HG03108 (cell line): ENCODE results near the gene DBX1.

Experiments
- ATAC-seq: cut with Tn5 transposase; IDR thresholded peaks from one replicate; pipeline ENCODE4 v1.9.1; 2021; ENCODE audit warnings: moderate library complexity; ENCODE audit not compliant: unreplicated experiment

The DBX1 gene

DNA sequence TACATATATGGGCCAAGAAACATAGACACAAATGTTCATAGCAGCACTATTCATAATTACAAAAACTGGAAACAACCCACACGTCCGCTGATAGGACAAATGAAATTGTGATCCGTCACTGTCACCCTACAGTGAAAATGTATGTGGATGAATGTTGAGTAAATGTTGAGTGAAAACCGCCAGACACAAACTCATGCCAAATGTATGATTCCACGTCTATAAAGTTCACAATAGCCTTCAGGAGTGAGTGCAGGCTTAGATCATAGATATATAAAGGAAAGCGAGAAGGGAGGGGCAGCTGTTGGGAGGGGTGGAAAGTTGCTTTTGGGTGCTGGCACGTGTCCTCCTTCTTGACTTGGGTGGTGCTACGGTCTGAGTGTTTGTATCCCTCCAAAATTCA lies 33.6 kb downstream of the DBX1 start:
- no peak for ATAC-seq

DNA sequence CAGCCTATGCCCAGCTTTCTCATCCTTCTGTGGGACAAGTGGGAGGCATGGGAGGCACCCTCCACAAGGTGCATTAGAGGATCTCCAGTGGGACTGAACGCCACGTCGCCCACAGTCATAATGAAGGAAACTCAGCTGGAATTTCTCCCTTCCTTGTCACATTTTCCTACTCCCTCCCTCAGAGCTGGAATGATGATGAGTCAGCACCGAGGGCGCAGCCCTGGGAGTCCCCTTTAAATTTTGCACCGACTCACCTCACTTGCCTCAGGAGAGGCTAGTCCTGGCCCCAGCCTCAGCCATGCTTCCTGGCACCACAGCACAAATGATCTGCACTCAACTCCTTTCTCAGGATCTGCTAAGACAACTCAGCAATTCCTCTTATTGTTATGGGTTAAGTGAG lies 34.3 kb downstream of the DBX1 start:
- ATAC-seq: no peak

DNA sequence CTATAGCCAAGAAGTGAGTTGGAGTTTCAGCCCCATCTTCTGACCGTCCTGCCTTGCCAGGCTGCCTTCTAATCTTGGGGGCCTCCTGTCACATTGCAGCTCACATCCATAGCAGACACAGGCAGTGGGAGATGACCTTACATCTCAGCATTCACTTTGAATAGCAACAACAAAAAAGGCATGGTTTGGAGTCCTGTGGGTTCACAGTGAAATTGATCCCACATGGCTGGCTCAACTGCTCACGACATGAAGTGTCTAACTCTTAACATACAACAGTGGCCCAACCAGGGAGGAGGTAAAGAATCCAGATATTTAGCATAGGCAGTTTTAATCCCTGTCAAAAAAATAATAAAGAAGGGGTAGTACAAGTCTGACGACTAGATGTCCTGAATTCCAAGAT lies 38.1 kb downstream of the DBX1 start:
- no peak for ATAC-seq

DNA sequence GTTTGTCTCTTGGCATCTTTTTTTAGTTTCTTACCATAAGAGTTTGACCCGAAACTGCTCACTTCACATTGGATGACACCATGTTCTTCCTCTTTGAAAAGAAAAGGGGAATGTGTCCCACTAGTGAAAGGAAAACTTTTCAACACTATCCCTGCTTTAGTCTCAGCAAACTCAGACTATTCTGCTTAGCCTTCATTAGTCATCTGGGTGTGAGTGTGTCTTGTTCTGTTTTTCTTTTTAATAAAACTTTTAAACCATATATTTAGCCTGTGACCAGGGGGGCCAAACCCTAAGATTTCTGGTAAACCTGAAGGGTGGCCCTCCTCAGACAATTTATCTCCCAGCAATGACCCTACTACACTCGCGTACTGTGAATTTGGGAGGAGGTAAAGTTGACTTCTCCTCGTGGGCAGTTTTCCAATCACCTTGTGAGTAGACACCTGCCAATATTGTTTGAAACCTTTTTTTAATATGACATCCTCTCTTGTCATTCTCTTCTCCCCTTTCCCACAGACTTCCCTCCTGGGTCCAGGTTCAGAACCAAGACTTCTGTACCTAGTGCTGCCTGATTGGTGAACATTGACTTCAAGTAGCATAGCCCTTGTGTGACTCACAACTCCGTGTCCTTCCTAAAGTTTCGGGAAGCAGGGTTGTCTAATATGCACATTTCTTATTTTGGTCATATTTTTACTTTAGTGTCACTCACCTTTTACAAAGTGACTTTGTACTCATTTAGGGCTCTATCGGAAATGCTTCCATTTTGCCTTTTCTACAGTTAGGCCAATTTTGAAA lies 39.9 kb downstream of the DBX1 start:
- ATAC-seq: no peak

DNA sequence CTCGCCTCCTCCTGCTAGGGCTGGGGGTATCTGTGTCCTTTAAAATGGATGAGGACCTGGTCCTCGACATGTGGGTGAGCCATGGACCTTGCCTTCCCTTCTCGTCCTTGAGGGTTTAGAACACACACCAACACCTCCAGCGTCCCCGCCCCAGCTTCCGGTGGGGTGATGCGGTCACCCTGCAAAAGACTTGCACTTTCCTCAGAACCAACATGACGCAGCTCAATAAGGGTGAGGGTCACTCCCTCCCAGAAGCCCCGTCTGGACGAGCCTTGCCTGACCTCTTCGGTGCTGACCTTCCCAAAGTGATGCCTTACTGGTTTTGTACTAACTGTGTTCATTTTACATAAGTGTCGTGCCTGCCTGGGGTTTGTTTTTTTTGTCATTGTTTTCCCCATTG lies 41.0 kb downstream of the DBX1 start:
- ATAC-seq: no peak

DNA sequence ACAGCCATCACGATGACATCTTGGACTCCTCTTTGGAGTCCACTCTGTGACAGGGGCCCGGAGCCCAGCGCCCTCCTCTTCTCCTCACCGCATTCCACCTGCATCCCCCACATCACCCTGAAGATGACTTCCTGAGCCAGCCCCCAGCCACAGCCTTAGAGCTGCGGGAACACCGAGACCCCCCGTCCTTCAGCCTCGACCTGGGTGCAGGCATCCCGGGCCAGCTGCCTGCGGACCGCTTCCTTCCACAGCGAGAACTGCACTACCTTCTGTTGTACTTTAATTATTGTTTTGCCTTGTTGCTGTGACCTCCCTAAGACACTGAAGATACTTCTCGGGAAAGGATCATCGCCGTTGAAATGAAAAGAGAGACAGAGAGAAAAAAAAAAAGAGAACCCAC lies 42.1 kb downstream of the DBX1 start:
- ATAC-seq: no peak

DNA sequence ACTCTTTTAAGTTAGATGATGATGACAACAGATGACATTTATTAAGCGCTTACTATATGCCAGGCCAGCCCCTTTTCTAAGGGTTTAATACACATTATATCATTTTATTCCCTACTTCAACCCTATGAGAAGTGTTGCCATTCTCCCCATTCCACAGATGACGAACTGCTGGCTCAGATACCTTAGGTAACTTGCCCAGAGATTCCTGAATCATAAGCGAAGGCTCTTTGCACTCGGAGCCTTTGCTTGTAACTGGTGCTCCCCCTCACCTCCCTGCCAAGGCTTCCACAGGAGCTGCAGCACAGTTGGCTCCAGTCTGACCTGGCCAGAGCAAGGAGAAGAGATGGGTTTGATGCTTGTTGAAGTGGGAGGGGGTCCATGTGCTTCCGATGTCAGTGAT lies 43.0 kb downstream of the DBX1 start:
- no peak for ATAC-seq

DNA sequence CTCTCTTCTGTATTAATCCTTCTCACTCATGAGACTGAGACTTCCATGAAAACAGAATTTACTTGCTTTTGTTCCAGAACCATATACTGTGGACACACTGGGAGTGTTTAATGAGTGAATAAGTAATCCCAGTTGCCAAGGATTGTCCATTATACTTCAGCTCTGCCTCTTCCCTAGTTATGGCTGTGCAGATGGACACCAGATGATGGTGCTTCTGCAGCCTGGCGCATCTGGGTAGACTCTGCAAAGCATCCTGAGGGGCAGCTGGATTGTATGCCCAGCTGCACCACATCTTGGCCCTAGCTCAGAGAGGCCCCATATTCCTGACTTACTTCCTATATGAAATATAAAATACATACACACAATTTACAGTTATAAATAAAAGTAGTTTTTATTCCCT lies 43.5 kb downstream of the DBX1 start:
- ATAC-seq: no peak

DNA sequence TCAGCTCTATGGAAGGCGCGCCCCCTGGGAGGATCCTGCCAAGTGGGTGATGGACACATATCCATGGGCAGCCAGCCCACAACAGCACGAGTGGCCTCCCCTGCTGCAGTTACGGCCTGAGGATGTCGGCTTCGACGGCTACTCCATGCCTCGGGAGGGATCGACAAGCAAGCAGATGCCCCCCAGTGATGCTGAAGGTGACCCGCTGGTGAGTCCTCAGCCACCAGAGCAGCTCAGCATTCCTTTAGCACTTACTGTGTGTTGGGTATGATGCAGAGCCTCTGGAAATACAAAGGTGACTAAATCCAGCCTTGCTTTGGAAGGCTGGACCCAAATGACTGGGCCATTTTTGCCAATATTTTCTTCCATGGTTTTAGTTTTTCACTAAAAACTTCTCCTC lies 45.7 kb downstream of the DBX1 start:
- no peak for ATAC-seq

DNA sequence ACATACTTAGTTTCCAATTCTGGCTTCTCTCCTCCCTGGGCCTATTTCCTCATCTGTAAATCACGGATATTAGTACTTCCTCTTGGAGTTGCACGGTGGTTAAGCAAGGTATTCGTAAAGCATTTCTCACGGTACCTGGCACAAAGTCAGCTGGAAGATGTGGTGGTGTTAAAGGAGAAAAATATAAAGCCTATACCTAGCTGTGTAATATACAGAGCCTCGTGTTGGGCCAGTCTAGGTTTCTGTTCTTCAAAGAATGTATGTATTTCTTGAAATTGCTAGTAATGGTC lies 47.2 kb downstream of the DBX1 start:
- no peak for ATAC-seq

DNA sequence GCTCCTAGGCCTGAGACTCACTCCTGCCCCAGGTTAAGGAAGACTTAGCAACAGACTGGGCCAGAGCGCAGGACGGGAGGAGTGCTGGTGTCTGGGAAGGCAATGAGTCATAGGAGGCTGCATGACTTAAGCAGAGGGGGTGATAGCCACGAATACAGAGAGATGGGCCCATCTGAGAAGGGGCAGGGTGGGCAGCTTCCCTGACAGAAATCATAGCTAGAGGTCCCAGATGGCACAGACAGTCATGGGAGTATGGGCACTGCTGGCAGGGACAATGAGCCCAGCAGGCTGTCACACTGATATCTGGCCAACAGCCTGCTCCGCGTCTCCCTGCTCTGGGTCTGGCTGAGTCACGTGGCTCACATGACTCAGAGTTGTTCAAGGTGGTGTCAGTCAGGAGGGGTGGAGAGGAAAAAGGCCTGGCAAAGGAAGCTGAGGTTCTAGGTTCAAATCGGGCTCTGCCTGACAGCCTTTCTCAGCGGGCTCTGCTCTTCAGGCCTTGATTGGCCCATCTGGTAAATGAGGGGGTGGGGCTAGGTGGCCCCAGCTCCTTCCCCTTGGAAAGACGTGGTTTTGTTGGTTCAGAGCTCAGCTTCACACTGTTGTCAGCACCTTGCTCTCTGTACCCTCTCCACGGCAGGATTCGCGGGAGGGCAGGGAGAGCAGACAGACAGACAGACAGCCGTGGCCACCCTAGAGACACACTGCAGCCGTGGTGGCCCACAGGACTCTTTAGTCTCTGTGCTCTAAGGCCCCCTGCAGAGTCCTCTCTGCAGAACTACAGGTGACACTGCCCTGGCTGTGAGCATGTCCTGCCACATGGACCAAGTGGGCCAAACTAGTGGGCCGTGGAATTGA lies 47.8 kb downstream of the DBX1 start:
- no peak for ATAC-seq

DNA sequence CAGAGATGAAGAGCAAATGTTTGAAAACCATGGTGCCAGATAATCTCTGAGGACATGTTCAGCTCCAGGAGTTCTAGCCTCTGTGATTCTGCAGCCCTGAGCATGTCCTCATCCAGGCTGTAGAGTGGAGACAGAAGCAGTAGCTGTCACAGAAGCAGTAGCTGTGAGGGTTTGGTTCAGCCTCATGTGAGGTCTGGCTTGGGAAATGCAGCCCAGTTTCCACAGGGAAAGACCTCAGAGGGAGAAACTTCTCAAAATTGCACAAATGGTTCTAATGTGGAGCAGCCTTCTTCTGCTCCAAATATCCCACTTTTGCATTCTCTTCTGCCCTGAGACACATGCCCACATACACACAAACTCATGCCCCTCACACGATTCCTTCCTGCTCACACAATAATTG lies 48.4 kb downstream of the DBX1 start:
- no peak for ATAC-seq

DNA sequence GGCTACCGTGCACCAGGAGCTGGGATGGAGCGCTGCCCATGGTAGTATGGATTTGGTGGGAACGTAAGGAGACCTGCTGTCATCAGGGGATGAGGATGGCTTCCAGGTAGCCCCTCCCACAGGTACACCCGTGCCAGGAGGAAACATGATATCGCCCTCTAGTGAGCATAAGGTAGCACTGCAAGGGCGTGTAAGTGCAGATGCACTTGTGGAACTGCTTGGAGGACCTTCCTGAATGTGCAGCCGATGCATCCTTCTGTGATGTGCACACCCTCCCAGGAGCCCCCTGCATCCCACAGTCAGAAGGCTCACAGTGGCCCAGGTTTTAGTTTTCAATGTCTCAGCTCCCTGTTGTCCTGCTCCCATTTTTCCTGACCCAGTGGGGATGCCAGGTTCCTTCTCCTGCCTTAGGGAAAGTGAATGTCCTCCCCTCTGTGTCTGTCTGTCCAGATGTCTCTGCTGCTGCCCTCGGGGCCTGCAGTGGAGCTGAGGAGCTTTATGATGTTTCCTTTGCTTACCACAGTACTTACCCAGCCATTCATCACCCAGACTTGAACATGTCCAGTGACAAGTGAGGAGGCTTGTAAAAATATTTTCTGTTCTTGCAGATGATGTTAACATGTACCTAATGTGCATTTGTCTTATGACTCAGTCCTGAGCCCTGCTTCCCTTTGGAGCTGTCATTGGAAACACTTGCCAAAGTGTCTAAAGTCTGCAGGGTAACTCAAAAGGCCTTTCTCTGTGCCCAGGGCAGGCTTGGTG lies 49.2 kb downstream of the DBX1 start:
- ATAC-seq: peak; percentile 76

DNA sequence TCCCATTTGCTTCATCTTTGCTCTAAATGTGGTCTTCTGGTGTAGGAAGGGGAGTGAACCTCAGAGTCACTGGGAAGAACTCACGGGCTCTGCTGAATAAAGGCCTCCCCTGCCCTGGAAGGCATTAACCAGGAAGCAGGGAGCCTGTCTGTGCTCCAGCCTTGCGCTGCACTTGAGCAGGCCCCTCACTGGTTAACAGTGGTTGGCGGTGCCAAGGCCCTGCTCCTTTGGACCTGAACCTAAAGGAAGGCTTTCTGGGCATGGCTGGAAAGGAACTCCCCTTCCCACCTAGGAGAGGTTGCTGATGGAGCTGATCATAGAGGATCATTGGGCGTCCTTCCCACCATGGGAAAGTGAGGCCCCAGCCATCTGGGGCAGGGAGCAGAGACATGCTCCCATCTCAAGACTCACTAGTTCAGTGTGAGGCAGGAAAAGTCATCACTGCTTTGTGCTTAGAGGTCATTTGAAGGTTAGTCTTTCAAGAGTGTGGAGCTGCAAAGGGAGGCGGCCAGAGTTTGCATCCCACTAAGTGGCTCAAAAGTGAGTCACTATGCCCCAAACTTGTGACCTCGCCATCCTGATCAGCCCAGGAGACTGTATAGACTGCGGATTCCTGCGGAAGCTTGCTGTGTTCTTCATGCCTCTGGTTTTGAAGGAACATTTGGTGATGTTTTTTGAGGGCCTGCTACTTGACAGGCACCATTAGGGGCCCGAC lies 50.4 kb downstream of the DBX1 start:
- no peak for ATAC-seq
